Fibroblast of peridontal ligament (primary cell): ENCODE measurements around the gene ZNF879.
A peak's percentile ranks its signal among the peaks of the same experiment; 100 is the strongest.

Experiments used
- DNase-seq: peaks from one replicate; pipeline ENCODE4 v3.0.0-alpha.2; 2010; ENCODE audit errors: extremely low read depth

ZNF879 gene

GRCh38 chr5:179023528-179024189 lies at the start of gene ZNF879:
ZNF879 (plus strand) TSS chr5:179023804; CDS start chr5:179025005, 1,201 bp downstream.
- DNase-seq: peak; percentile 94

GRCh38 chr5:178981381-178981780 lies 42.2 kb upstream of the ZNF879 start:
- DNase-seq: no peak

- no peak for DNase-seq
Measured at GRCh38 chr5:178982941-178983340, 40.7 kb upstream of the ZNF879 start.

- no peak for DNase-seq
Measured at GRCh38 chr5:178983728-178984127, 39.9 kb upstream of the ZNF879 start.

GRCh38 chr5:178984145-178985072 lies 39.2 kb upstream of the ZNF879 start:
- no peak for DNase-seq

- DNase-seq: no peak
Measured at GRCh38 chr5:178986326-178986960, 37.2 kb upstream of the ZNF879 start.

GRCh38 chr5:178988436-178989220 lies 35.0 kb upstream of the ZNF879 start:
- DNase-seq: no peak

- no peak for DNase-seq
Measured at GRCh38 chr5:178989311-178989710, 34.3 kb upstream of the ZNF879 start.

- no peak for DNase-seq
Measured at GRCh38 chr5:178990491-178990890, 33.1 kb upstream of the ZNF879 start.

GRCh38 chr5:178991190-178992145 lies 32.1 kb upstream of the ZNF879 start:
- no peak for DNase-seq

GRCh38 chr5:178992291-178992895 lies 31.2 kb upstream of the ZNF879 start:
- DNase-seq: no peak

GRCh38 chr5:178993236-178993765 lies 30.3 kb upstream of the ZNF879 start:
- no peak for DNase-seq

GRCh38 chr5:178993955-178994579 lies 29.5 kb upstream of the ZNF879 start:
- no peak for DNase-seq

- no peak for DNase-seq
Measured at GRCh38 chr5:178994580-178995340, 28.8 kb upstream of the ZNF879 start, which contains the start of gene GRM6. GRM6 (minus strand) TSS chr5:178995320; CDS start chr5:178994944, 376 bp downstream.

GRCh38 chr5:178995341-178995690 lies 28.3 kb upstream of the ZNF879 start:
- DNase-seq: no peak

GRCh38 chr5:178996156-178996555 lies 27.4 kb upstream of the ZNF879 start:
- no peak for DNase-seq

GRCh38 chr5:178997191-178997590 lies 26.4 kb upstream of the ZNF879 start:
- DNase-seq: no peak

- DNase-seq: no peak
Measured at GRCh38 chr5:178998441-178998840, 25.2 kb upstream of the ZNF879 start.

- DNase-seq: no peak
Measured at GRCh38 chr5:179006564-179006963, 17.0 kb upstream of the ZNF879 start.
